HEK293 (cell line): ENCODE measurements around the gene INO80.
"Not testable (repeated sequence)": the region's sequence is repeated elsewhere in the genome, so short reads cannot be mapped to it uniquely, and the experiment has no call there.

Experiments
- CTCF ChIA-PET: fragments of 350-600 bp; formaldehyde crosslinking; extraction: SDS; loops from one replicate; lab custom pipeline; 2021; ENCODE audit warnings: antibody characterized with exemption; lab: Yijun Ruan, JAX
- POLR2A ChIA-PET: fragments of 300-600 bp; formaldehyde crosslinking; extraction: SDS; loops from one replicate; lab custom pipeline; 2020; ENCODE audit warnings: antibody characterized with exemption, inconsistent platforms; lab: Yijun Ruan, JAX
- H3K27ac ChIP-seq: fragments of 200-500 bp; sonication (Bioruptor generic); 2 replicates; pipeline ENCODE4 v1.5.1; 2014; ENCODE audit warnings: low read depth, low read length, control low read depth, inconsistent platforms; ENCODE audit errors: extremely low read depth
- H3K36me3 ChIP-seq, 2 experiments: fragments of 200-500 bp in 1 of 2; sonication (Bioruptor generic) in 1 of 2; 1 replicate in 1 of 2; 2 replicates in 1 of 2; pipeline ENCODE4 v1.5.1; 2014 to 2017; ENCODE audit warnings: inconsistent platforms in 2 of 2, low read length in 2 of 2; ENCODE audit not compliant: control insufficient read depth in 2 of 2, insufficient read depth in 1 of 2
- H3K4me1 ChIP-seq: fragments of 200-500 bp; sonication (Bioruptor generic); 2 replicates; pipeline ENCODE4 v1.5.1; 2014; ENCODE audit warnings: mild to moderate bottlenecking, low read length, inconsistent platforms; ENCODE audit not compliant: control insufficient read depth, insufficient read depth
- H3K4me3 ChIP-seq: 2 replicates; pipeline ENCODE4 v1.5.1; 2011; ENCODE audit warnings: low read depth, mild to moderate bottlenecking, control low read depth, low read length, moderate library complexity
- H3K9me3 ChIP-seq: fragments of 200-500 bp; sonication (Bioruptor generic); 2 replicates; pipeline ENCODE4 v1.5.1; 2014; ENCODE audit warnings: low read depth, low read length, inconsistent platforms; ENCODE audit not compliant: control insufficient read depth, insufficient read depth
- GLIS2 ChIP-seq: fragments of 450-650 bp; formaldehyde crosslinking; IDR thresholded peaks from 2 replicates; pipeline ENCODE4 v1.5.1; 2016; ENCODE audit warnings: missing biosample characterization, missing genetic modification characterization
- HOXA7 ChIP-seq: sonication (generic); formaldehyde crosslinking; IDR thresholded peaks from 2 replicates; pipeline ENCODE4 v1.8.1; 2022; ENCODE audit warnings: missing genetic modification reagents, borderline replicate concordance
- KLF10 ChIP-seq: fragments of 450-650 bp; IDR thresholded peaks from 2 replicates; pipeline ENCODE4 v1.5.1; 2018; ENCODE audit warnings: missing biosample characterization, mild to moderate bottlenecking, missing genetic modification characterization
- KLF9 ChIP-seq: fragments of 450-650 bp; formaldehyde crosslinking; IDR thresholded peaks from 2 replicates; pipeline ENCODE4 v1.5.1; 2016; ENCODE audit warnings: missing biosample characterization, missing genetic modification characterization, low read depth
- OVOL3 ChIP-seq: fragments of 450-650 bp; formaldehyde crosslinking; IDR thresholded peaks from 2 replicates; pipeline ENCODE4 v1.5.1; 2016; ENCODE audit warnings: missing biosample characterization, missing genetic modification characterization
- YY2 ChIP-seq: fragments of 450-650 bp; formaldehyde crosslinking; IDR thresholded peaks from 2 replicates; pipeline ENCODE4 v1.5.1; 2016; ENCODE audit warnings: missing biosample characterization, missing genetic modification characterization
- ZFP37 ChIP-seq: fragments of 450-650 bp; formaldehyde crosslinking; IDR thresholded peaks from 2 replicates; pipeline ENCODE4 v1.5.1; 2016; ENCODE audit warnings: missing biosample characterization, missing genetic modification characterization
- ZNF121 ChIP-seq: fragments of 450-650 bp; formaldehyde crosslinking; IDR thresholded peaks from 2 replicates; pipeline ENCODE4 v1.5.1; 2016; ENCODE audit warnings: missing biosample characterization, missing genetic modification characterization
- ZNF174 ChIP-seq: fragments of 450-650 bp; formaldehyde crosslinking; IDR thresholded peaks from 2 replicates; pipeline ENCODE4 v1.5.0; 2017; ENCODE audit warnings: missing biosample characterization, mild to moderate bottlenecking, missing genetic modification characterization
- ZNF239 ChIP-seq: fragments of 450-650 bp; formaldehyde crosslinking; IDR thresholded peaks from 2 replicates; pipeline ENCODE4 v1.5.1; 2016; ENCODE audit warnings: missing biosample characterization, missing genetic modification characterization
- ZNF24 ChIP-seq: fragments of 450-650 bp; formaldehyde crosslinking; IDR thresholded peaks from 2 replicates; pipeline ENCODE4 v1.5.1; 2016; ENCODE audit warnings: missing biosample characterization, missing genetic modification characterization
- ZNF335 ChIP-seq: fragments of 450-650 bp; formaldehyde crosslinking; conservative IDR thresholded peaks from 2 replicates; pipeline ENCODE4 v1.5.1; 2016; ENCODE audit warnings: missing biosample characterization, missing genetic modification characterization
- ZNF404 ChIP-seq: fragments of 450-650 bp; formaldehyde crosslinking; IDR thresholded peaks from 2 replicates; pipeline ENCODE4 v1.5.1; 2017; ENCODE audit warnings: missing biosample characterization, missing genetic modification characterization
- ZNF544 ChIP-seq: fragments of 450-650 bp; formaldehyde crosslinking; IDR thresholded peaks from 2 replicates; pipeline ENCODE4 v1.5.0; 2017; ENCODE audit warnings: missing biosample characterization, missing genetic modification characterization
- ZNF571 ChIP-seq: fragments of 450-650 bp; formaldehyde crosslinking; IDR thresholded peaks from 2 replicates; pipeline ENCODE4 v1.5.0; 2017; ENCODE audit warnings: missing biosample characterization, missing genetic modification characterization
- ZNF585B ChIP-seq: fragments of 450-650 bp; formaldehyde crosslinking; IDR thresholded peaks from 2 replicates; pipeline ENCODE4 v1.5.1; 2016; ENCODE audit warnings: missing biosample characterization, missing genetic modification characterization
- ZNF600 ChIP-seq: fragments of 450-650 bp; formaldehyde crosslinking; IDR thresholded peaks from 2 replicates; pipeline ENCODE4 v1.5.1; 2016; ENCODE audit warnings: missing biosample characterization, missing genetic modification characterization
- ZNF747 ChIP-seq: fragments of 450-650 bp; formaldehyde crosslinking; IDR thresholded peaks from 2 replicates; pipeline ENCODE4 v1.5.1; 2016; ENCODE audit warnings: missing biosample characterization, missing genetic modification characterization
- ZNF791 ChIP-seq: fragments of 450-650 bp; formaldehyde crosslinking; IDR thresholded peaks from 2 replicates; pipeline ENCODE4 v1.5.1; 2016; ENCODE audit warnings: missing biosample characterization, missing genetic modification characterization
- TF ChIP-seq, protein P1 (sequence below): fragments of 450-650 bp; formaldehyde crosslinking; IDR thresholded peaks from 2 replicates; pipeline ENCODE4 v1.5.1; 2016; ENCODE audit warnings: missing biosample characterization, missing genetic modification characterization, low read depth
- TF ChIP-seq, protein P2 (sequence below): fragments of 450-650 bp; formaldehyde crosslinking; optimal IDR thresholded peaks from 2 replicates; pipeline ENCODE3; 2016; ENCODE audit warnings: missing biosample characterization, mild to moderate bottlenecking, missing genetic modification characterization
- TF ChIP-seq, protein P3 (sequence below): fragments of 450-650 bp; formaldehyde crosslinking; IDR thresholded peaks from 2 replicates; pipeline ENCODE4 v1.5.1; 2016; ENCODE audit warnings: missing biosample characterization, missing genetic modification characterization, low read depth
- TF ChIP-seq, protein P4 (sequence below): fragments of 450-650 bp; formaldehyde crosslinking; IDR thresholded peaks from 2 replicates; pipeline ENCODE4 v1.5.1; 2016; ENCODE audit warnings: missing biosample characterization, missing genetic modification characterization

The INO80 gene

DNA sequence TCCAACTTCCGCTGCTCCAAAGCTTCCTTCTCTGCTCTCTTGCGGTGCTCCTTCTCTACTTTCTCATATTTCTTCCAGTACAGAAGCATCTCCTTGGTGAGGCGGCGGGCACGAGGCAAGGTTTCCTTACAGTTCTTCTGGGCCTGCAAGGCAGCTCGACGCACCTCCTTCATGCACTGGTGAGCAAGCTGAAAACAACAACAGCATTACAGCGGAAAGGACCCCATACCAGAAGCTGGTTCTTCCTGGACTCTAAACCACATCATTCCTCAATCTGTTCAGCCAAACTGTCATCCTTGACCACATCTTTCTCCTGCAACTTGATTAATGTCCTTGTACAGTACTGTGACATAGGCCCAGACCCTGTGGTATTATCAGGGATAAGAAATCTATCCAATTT is 36.4 kb downstream of the INO80 start:
- ChIA-PET CTCF (interaction anchor here (0.6 kb wide), 1 partner anchor 37 kb away, joined by 3 read pairs; no protein-coding TSS in a partner anchor), POLR2A (no interaction called here)

DNA sequence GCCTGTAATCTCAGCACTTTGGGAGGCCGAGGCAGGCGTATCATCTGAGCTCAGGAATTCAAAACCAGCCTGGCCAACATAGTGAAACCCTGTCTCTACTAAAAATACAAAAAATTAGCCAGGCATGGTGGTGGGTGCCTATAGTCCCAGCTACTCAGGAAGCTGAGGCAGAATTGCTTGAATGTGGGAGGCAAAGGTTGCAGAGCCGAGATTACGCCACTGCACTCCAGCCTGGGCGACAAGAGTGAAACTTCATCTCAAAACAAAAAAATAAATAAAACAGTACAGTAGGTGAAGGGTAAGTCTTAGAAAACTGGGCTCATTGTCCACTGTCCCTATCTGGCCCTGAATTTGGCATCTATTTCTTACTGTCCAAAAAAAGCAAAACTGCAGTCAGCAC is 37.2 kb downstream of the INO80 start:
- H3K27ac ChIP-seq, H3K4me3 ChIP-seq, H3K9me3 ChIP-seq, POLR2A ChIA-PET, CTCF ChIA-PET, H3K4me1 ChIP-seq: not testable (repeated sequence)
- peaks cover 21 to 72% of the 10 kb centered on the region in 2 experiments; a peak in 2 of 3 replicates for H3K36me3 ChIP-seq

More for the DNA sequence above, 36.4 kb downstream of the INO80 start:
- no peaks in the 10 kb centered on the region for H3K9me3 ChIP-seq
- TF ChIP-seq KLF9 (tag by site-specific recombination) = no peak
- H3K27ac ChIP-seq = no peak overlapping the region
- H3K4me1 ChIP-seq = no peaks in the 10 kb centered on the region
- no peak overlapping the region for H3K4me3 ChIP-seq
- peaks cover 28 to 71% of the 10 kb centered on the region in 2 experiments; a peak in 2 of 3 replicates for H3K36me3 ChIP-seq

DNA sequence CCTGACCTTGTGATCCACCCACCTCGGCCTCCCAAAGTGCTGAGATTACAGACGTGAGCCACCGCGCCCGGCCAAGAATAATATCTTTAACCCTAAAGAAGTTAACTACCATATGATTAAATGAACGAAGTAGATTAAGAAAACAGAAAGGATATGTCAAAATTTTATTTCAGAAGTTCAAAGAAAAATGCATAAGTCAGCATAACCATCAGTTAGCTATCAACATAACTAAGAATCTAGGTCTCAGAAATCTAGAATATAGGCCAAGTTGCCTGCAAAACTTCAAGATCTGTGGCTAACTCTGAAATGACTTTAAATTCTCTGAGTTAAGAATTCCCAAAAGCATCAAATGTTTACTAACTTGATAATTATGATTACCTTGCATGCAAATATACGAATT is 38.0 kb downstream of the INO80 start:
- ChIA-PET CTCF (no interaction called here), POLR2A (interaction anchor here (0.5 kb wide), 1 partner anchor 23 kb away, joined by 3 read pairs; no protein-coding TSS in a partner anchor)
- peaks cover 24 to 73% of the 10 kb centered on the region in 2 experiments for H3K36me3 ChIP-seq

DNA sequence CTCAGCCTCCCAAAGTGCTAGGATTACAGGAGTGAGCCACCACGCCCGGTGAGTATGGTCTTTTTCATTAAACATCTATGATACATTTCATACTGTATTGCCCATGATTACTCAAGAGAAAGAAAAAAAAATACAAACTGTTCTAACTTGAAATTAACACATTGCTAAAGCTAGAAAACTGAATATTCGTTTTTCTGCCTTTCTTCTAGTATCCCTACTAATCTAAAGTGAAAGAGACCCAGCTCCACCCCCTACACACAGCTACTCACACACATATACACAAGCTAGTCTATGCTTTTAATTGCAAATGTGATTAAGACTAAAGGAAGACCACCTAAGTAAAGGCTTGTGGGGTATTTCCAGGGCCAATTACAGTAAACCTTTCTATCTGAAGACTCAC is 43.1 kb downstream of the INO80 start:
- no peaks in the 10 kb centered on the region for H3K4me1 ChIP-seq
- TF ChIP-seq, protein P1, sequence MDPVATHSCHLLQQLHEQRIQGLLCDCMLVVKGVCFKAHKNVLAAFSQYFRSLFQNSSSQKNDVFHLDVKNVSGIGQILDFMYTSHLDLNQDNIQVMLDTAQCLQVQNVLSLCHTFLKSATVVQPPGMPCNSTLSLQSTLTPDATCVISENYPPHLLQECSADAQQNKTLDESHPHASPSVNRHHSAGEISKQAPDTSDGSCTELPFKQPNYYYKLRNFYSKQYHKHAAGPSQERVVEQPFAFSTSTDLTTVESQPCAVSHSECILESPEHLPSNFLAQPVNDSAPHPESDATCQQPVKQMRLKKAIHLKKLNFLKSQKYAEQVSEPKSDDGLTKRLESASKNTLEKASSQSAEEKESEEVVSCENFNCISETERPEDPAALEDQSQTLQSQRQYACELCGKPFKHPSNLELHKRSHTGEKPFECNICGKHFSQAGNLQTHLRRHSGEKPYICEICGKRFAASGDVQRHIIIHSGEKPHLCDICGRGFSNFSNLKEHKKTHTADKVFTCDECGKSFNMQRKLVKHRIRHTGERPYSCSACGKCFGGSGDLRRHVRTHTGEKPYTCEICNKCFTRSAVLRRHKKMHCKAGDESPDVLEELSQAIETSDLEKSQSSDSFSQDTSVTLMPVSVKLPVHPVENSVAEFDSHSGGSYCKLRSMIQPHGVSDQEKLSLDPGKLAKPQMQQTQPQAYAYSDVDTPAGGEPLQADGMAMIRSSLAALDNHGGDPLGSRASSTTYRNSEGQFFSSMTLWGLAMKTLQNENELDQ (tag by site-specific recombination) = no peak
- TF ChIP-seq GLIS2 (tag by site-specific recombination) (no peak), ZFP37 (tag by site-specific recombination) (no peak), ZNF335 (tag by site-specific recombination) (no peak), ZNF239 (tag by site-specific recombination) (no peak), OVOL3 (no peak), ZNF791 (no peak), ZNF404 (tag by site-specific recombination) (no peak), ZNF121 (tag by site-specific recombination) (no peak), ZNF24 (tag by site-specific recombination) (no peak), YY2 (tag by site-specific recombination) (no peak), ZNF174 (tag by site-specific recombination) (no peak)
- TF ChIP-seq, protein P2, sequence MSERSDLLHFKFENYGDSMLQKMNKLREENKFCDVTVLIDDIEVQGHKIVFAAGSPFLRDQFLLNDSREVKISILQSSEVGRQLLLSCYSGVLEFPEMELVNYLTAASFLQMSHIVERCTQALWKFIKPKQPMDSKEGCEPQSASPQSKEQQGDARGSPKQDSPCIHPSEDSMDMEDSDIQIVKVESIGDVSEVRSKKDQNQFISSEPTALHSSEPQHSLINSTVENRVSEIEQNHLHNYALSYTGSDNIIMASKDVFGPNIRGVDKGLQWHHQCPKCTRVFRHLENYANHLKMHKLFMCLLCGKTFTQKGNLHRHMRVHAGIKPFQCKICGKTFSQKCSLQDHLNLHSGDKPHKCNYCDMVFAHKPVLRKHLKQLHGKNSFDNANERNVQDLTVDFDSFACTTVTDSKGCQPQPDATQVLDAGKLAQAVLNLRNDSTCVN (tag by site-specific recombination) = no peak
- TF ChIP-seq, protein P3, sequence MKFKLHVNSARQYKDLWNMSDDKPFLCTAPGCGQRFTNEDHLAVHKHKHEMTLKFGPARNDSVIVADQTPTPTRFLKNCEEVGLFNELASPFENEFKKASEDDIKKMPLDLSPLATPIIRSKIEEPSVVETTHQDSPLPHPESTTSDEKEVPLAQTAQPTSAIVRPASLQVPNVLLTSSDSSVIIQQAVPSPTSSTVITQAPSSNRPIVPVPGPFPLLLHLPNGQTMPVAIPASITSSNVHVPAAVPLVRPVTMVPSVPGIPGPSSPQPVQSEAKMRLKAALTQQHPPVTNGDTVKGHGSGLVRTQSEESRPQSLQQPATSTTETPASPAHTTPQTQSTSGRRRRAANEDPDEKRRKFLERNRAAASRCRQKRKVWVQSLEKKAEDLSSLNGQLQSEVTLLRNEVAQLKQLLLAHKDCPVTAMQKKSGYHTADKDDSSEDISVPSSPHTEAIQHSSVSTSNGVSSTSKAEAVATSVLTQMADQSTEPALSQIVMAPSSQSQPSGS (tag by site-specific recombination) = no peak
- TF ChIP-seq, all 188 proteins: peak for 0
- CTCF ChIA-PET = interaction anchor here (1.0 to 1.3 kb wide), 2 partner anchors 105 to 169 kb away, joined by 3 to 7 read pairs; no protein-coding TSS in a partner anchor
- POLR2A ChIA-PET = no interaction called here
- Histone ChIP-seq H3K36me3 (peaks cover 42 to 66% of the 10 kb centered on the region in 2 experiments), H3K4me3 (no peak overlapping the region), H3K9me3 (no peaks in the 10 kb centered on the region), H3K27ac (no peak overlapping the region)

More for the DNA sequence above, 38.0 kb downstream of the INO80 start:
- Histone ChIP-seq H3K4me1 (no peaks in the 10 kb centered on the region), H3K9me3 (no peaks in the 10 kb centered on the region), H3K27ac (no peak overlapping the region), H3K4me3 (no peak overlapping the region)
- TF ChIP-seq KLF10 (tag by site-specific recombination) (no peak), ZNF571 (tag by site-specific recombination) (no peak), ZNF585B (tag by site-specific recombination) (no peak), ZNF747 (tag by site-specific recombination) (no peak), ZNF600 (tag by site-specific recombination) (no peak), ZNF335 (tag by site-specific recombination) (no peak), HOXA7 (CRISPR knock-in tag) (no peak), ZNF544 (tag by site-specific recombination) (no peak), KLF9 (tag by site-specific recombination) (no peak)
- TF ChIP-seq, protein P4, sequence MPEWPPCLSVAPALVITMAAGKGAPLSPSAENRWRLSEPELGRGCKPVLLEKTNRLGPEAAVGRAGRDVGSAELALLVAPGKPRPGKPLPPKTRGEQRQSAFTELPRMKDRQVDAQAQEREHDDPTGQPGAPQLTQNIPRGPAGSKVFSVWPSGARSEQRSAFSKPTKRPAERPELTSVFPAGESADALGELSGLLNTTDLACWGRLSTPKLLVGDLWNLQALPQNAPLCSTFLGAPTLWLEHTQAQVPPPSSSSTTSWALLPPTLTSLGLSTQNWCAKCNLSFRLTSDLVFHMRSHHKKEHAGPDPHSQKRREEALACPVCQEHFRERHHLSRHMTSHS (tag by site-specific recombination) = no peak
